ENCODE data around the gene DSCAML1.
"Not testable (repeated sequence)": the region's sequence is repeated elsewhere in the genome, so short reads cannot be mapped to it uniquely, and the experiment has no call there.

The DSCAML1 gene

GRCh38 chr11:117412653-117413275 lies 384.3 kb downstream of the DSCAML1 start:
- H3K4me1 ChIP-seq (ENCODE audit: control insufficient read depth, insufficient read depth, low read length), result peaks cover 2% of the 10 kb centered on the region
- H3K4me3 ChIP-seq (ENCODE audit: low read depth, low read length), result no peak overlapping the region
- H3K36me3 ChIP-seq (ENCODE audit: control insufficient read depth, insufficient read depth, low read length), result peaks cover 11% of the 10 kb centered on the region
- no peak overlapping the region for H3K9ac ChIP-seq (ENCODE audit: low read depth, low read length)
- H3K27me3 ChIP-seq (ENCODE audit: control insufficient read depth, insufficient read depth, low read length), result no peaks in the 10 kb centered on the region
- H3K9me3 ChIP-seq (ENCODE audit: control insufficient read depth, insufficient read depth, low read length), result no peaks in the 10 kb centered on the region

DNA sequence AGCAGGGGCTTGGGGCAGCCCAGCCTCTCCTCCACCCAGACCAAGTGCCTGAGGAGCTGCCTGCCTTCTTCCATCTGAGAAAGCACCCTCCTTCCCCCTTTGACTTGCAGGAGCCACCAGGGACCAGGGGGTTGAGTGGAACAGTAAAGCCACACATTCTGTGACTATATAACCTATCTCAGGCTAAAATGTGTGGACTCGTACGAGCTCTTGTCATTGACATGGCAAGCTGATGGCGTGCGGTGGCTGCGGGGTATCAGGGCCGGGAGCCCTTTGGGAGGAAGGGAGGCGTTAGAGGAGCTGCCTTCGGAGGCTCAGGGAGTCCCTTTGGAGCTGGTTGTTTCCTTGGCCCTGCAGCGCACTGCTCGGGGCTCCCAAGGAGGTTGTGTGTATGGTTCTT lies 384.8 kb downstream of the DSCAML1 start:
- Histone ChIP-seq H3K27me3 (ENCODE audit: control insufficient read depth, insufficient read depth, low read length) (no peaks in the 10 kb centered on the region), H3K4me3 (ENCODE audit: low read depth, low read length) (no peak overlapping the region), H3K9me3 (ENCODE audit: control insufficient read depth, insufficient read depth, low read length) (no peaks in the 10 kb centered on the region), H3K9ac (ENCODE audit: low read depth, low read length) (no peak overlapping the region), H3K36me3 (ENCODE audit: control insufficient read depth, insufficient read depth, low read length) (peaks cover 11% of the 10 kb centered on the region), H3K4me1 (ENCODE audit: control insufficient read depth, insufficient read depth, low read length) (peaks cover 2% of the 10 kb centered on the region)

- H3K9me3 ChIP-seq (ENCODE audit: control insufficient read depth, insufficient read depth, low read length), result no peaks in the 10 kb centered on the region
- peaks cover 2% of the 10 kb centered on the region for H3K4me1 ChIP-seq (ENCODE audit: control insufficient read depth, insufficient read depth, low read length)
- no peaks in the 10 kb centered on the region for H3K27me3 ChIP-seq (ENCODE audit: control insufficient read depth, insufficient read depth, low read length)
- no peak overlapping the region for H3K4me3 ChIP-seq (ENCODE audit: low read depth, low read length)
- H3K36me3 ChIP-seq (ENCODE audit: control insufficient read depth, insufficient read depth, low read length), result peaks cover 11% of the 10 kb centered on the region
- H3K9ac ChIP-seq (ENCODE audit: low read depth, low read length), result no peak overlapping the region
Measured at GRCh38 chr11:117411736-117412135, 385.3 kb downstream of the DSCAML1 start.

DNA sequence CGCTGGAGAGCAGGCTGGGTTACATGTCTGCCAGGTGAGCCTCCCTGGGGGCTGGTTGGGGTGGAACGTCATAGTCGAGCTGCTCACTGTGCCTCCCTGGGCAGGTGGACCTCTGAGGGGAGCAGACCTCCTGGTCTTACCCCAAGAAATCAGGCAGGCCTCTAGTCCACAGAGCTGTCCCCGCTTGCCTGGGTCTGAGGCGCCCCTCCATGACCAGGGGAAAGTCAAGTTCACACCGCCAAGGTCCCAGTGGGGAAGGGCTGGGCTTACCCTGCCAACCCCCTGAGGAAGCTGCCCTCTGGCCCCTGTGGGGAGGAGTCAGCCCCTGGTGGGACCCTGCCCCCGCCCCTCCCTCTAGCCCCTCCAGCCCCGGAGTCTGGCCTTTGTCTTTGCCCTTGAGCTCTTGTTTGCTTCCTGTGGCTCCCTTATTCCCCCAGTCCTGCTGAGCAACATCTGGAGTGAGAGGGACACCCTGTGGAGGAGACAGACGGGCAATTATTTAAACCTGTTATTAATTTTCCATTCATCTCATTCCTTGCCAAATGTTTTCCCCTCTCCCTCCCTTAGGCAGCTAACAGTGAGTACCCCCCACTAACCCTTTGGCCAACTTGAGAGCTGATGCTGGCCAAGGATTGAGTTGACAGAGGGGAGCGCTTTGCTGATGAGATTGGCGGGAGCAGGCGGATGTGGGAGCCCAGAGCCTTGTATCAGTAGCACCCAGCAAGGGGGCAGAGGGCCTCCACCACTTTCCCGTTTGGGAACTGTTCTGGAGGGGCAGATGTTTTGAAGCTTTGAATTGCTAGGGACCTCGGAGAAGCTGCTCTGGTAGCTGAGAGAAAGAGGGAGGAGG lies 385.9 kb downstream of the DSCAML1 start:
- no peak overlapping the region for H3K4me3 ChIP-seq (ENCODE audit: low read depth, low read length)
- peaks cover 2% of the 10 kb centered on the region for H3K4me1 ChIP-seq (ENCODE audit: control insufficient read depth, insufficient read depth, low read length)
- peaks cover 11% of the 10 kb centered on the region for H3K36me3 ChIP-seq (ENCODE audit: control insufficient read depth, insufficient read depth, low read length)
- H3K9me3 ChIP-seq (ENCODE audit: control insufficient read depth, insufficient read depth, low read length), result no peaks in the 10 kb centered on the region
- H3K9ac ChIP-seq (ENCODE audit: low read depth, low read length), result no peak overlapping the region
- no peaks in the 10 kb centered on the region for H3K27me3 ChIP-seq (ENCODE audit: control insufficient read depth, insufficient read depth, low read length)

DNA sequence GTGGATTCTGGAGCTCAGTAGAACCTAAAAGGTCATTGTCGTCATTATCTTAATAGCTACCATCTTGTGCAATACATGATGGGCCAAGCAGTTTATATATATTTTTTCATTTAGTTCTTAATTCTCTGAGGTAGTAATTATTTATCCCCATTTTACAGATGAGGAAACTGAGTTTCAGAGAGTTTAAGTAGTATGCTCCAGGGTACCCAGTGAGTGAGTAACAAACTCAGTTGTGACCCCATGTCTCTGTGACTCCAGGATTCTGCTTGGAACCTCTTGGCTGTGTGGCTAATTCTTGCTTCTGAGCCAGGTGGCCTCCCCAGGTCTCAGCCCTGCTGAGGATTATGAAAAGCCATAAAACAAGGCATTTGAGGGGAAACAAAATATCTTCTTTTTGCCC lies 386.8 kb downstream of the DSCAML1 start:
- Histone ChIP-seq H3K4me3 (ENCODE audit: low read depth, low read length) (no peak overlapping the region), H3K9me3 (ENCODE audit: control insufficient read depth, insufficient read depth, low read length) (no peaks in the 10 kb centered on the region), H3K9ac (ENCODE audit: low read depth, low read length) (no peak overlapping the region), H3K36me3 (ENCODE audit: control insufficient read depth, insufficient read depth, low read length) (peaks cover 11% of the 10 kb centered on the region), H3K27me3 (ENCODE audit: control insufficient read depth, insufficient read depth, low read length) (no peaks in the 10 kb centered on the region), H3K4me1 (ENCODE audit: control insufficient read depth, insufficient read depth, low read length) (peaks cover 2% of the 10 kb centered on the region)

DNA sequence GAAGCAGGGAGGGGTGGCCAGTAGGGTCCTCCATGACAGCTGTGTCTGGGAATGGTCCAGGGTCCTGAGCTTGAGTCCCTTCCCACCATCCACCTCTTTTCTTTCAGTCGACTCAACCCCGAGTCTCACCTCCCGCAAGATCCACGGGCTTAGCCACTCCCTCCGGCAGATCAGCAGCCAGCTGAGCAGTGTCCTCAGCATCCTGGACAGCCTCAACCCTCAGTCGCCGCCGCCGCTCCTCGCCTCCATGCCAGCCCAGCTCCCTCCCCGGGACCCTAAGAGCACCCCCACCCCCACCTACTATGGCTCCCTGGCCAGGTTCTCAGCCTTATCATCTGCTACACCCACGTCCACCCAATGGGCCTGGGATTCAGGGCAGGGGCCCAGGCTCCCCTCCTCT lies 387.5 kb downstream of the DSCAML1 start:
- H3K36me3 ChIP-seq (ENCODE audit: control insufficient read depth, insufficient read depth, low read length), result peaks cover 11% of the 10 kb centered on the region
- H3K27me3 ChIP-seq (ENCODE audit: control insufficient read depth, insufficient read depth, low read length), result no peaks in the 10 kb centered on the region
- H3K9me3 ChIP-seq (ENCODE audit: control insufficient read depth, insufficient read depth, low read length), result no peaks in the 10 kb centered on the region
- peaks cover 2% of the 10 kb centered on the region for H3K4me1 ChIP-seq (ENCODE audit: control insufficient read depth, insufficient read depth, low read length)
- H3K4me3 ChIP-seq (ENCODE audit: low read depth, low read length), result no peak overlapping the region
- no peak overlapping the region for H3K9ac ChIP-seq (ENCODE audit: low read depth, low read length)

- Histone ChIP-seq H3K4me3 (ENCODE audit: low read depth, low read length) (no peak overlapping the region), H3K27me3 (ENCODE audit: control insufficient read depth, insufficient read depth, low read length) (no peaks in the 10 kb centered on the region), H3K9ac (ENCODE audit: low read depth, low read length) (no peak overlapping the region), H3K36me3 (ENCODE audit: control insufficient read depth, insufficient read depth, low read length) (peaks cover 11% of the 10 kb centered on the region), H3K4me1 (ENCODE audit: control insufficient read depth, insufficient read depth, low read length) (peaks cover 2% of the 10 kb centered on the region), H3K9me3 (ENCODE audit: control insufficient read depth, insufficient read depth, low read length) (no peaks in the 10 kb centered on the region)
Measured at GRCh38 chr11:117408356-117408755, 388.7 kb downstream of the DSCAML1 start.

DNA sequence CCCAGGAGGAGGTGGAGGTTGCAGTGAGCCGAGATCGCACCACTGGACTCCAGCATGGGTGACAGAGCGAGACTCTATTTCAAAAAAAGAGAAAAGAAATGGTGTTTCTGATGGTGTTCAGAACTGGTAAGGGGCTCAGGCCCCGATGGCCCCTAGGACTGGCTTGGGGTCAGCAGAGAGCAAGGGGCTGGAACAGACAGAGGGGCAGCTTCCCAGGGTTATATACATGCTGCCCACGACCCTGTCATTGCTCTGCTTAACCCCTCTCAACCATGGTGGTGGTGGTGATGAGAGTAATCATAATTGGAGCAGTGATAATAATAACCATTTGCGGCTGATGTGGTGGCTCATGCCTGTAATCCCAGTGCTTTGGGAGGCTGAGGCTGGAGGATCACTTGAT lies 390.0 kb downstream of the DSCAML1 start:
- no peak overlapping the region for H3K4me3 ChIP-seq (ENCODE audit: low read depth, low read length)
- H3K27me3 ChIP-seq (ENCODE audit: control insufficient read depth, insufficient read depth, low read length), result no peaks in the 10 kb centered on the region
- no peaks in the 10 kb centered on the region for H3K9me3 ChIP-seq (ENCODE audit: control insufficient read depth, insufficient read depth, low read length)
- H3K9ac ChIP-seq (ENCODE audit: low read depth, low read length), result no peak overlapping the region
- peaks cover 2% of the 10 kb centered on the region for H3K4me1 ChIP-seq (ENCODE audit: control insufficient read depth, insufficient read depth, low read length)
- H3K36me3 ChIP-seq (ENCODE audit: control insufficient read depth, insufficient read depth, low read length), result peaks cover 11% of the 10 kb centered on the region

DNA sequence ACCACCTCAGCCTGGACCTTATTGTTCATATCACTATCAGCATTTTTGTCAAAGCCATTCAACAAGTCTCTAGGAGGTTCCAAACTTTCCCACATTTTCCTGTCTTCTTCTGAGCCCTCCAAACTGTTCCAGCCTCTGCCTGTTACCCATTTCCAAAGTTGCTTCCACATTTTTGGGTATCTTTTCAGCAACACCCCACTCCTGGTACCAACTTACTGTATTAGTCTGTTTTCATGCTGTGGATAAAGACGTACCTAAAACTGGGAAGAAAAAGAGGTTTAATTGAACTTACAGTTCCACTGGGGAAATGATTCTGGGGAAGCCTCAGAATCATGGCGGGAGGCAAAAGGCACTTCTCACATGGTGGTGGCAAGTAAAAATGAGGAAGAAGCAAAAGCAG lies 391.1 kb downstream of the DSCAML1 start:
- not testable (repeated sequence) for H3K9me3 ChIP-seq (ENCODE audit: control insufficient read depth, insufficient read depth, low read length)

DNA sequence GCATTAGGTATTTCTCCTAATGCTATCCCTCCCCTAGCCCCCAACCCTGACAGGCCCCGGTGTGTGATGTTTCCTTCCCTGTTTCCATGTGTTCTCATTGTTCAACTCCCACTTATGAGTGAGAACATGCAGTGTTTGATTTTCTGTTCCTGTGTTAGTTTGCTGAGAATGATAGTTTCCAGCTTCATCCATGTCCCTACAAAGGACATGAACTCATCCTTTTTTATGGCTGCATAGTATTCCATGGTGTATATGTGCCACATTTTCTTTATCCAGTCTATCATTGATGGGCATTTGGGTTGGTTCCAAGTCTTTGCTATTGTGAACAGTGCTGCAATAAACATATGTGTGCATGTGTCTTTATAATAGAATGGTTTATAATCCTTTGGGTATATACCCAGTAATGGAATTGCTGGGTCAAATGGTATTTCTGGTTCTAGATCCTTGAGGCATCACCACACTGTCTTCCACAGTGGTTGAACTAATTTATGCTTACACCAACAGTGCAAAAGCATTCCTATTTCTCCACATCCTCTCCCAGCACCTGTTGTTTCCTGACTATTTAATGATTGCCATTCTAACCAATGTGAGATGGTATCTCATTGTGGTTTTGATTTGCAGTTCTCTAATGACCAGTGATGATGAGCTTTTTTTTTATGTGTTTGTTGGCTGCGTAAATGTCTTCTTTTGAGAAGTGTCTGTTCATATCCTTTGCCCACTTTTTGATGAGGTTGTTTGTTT lies 397.7 kb downstream of the DSCAML1 start:
- H3K4me3 ChIP-seq (ENCODE audit: low read depth, low read length); H3K27me3 ChIP-seq (ENCODE audit: control insufficient read depth, insufficient read depth, low read length); H3K9me3 ChIP-seq (ENCODE audit: control insufficient read depth, insufficient read depth, low read length); H3K4me1 ChIP-seq (ENCODE audit: control insufficient read depth, insufficient read depth, low read length); H3K9ac ChIP-seq (ENCODE audit: low read depth, low read length): not testable (repeated sequence)
- peaks cover 32% of the 10 kb centered on the region for H3K36me3 ChIP-seq (ENCODE audit: control insufficient read depth, insufficient read depth, low read length)

More for the DNA sequence above, 391.1 kb downstream of the DSCAML1 start:
- H3K27me3 ChIP-seq (ENCODE audit: control insufficient read depth, insufficient read depth, low read length); H3K4me1 ChIP-seq (ENCODE audit: control insufficient read depth, insufficient read depth, low read length); H3K4me3 ChIP-seq (ENCODE audit: low read depth, low read length); H3K9ac ChIP-seq (ENCODE audit: low read depth, low read length): not testable (repeated sequence)
- H3K36me3 ChIP-seq (ENCODE audit: control insufficient read depth, insufficient read depth, low read length), result peaks cover 11% of the 10 kb centered on the region

- not testable (repeated sequence) for H3K4me3 ChIP-seq (ENCODE audit: low read depth, low read length); H3K9ac ChIP-seq (ENCODE audit: low read depth, low read length); H3K9me3 ChIP-seq (ENCODE audit: control insufficient read depth, insufficient read depth, low read length); H3K4me1 ChIP-seq (ENCODE audit: control insufficient read depth, insufficient read depth, low read length); H3K27me3 ChIP-seq (ENCODE audit: control insufficient read depth, insufficient read depth, low read length)
- peaks cover 39% of the 10 kb centered on the region for H3K36me3 ChIP-seq (ENCODE audit: control insufficient read depth, insufficient read depth, low read length)
Measured at GRCh38 chr11:117398618-117399017, 398.4 kb downstream of the DSCAML1 start.

Measured in iPS-15b (cell line).